Stimulated activated CD4-positive, alpha-beta T cell treated with anti-CD3 and anti-CD28 coated beads, Interleukin-4, amount 100 ng/mL, for 4 hours (primary cell): ENCODE data around the gene ACADL.

Source experiments
- DNase-seq, 2 experiments: peaks; one replicate each; pipeline ENCODE4 v3.0.0-alpha.2; 2020

ACADL gene

DNA sequence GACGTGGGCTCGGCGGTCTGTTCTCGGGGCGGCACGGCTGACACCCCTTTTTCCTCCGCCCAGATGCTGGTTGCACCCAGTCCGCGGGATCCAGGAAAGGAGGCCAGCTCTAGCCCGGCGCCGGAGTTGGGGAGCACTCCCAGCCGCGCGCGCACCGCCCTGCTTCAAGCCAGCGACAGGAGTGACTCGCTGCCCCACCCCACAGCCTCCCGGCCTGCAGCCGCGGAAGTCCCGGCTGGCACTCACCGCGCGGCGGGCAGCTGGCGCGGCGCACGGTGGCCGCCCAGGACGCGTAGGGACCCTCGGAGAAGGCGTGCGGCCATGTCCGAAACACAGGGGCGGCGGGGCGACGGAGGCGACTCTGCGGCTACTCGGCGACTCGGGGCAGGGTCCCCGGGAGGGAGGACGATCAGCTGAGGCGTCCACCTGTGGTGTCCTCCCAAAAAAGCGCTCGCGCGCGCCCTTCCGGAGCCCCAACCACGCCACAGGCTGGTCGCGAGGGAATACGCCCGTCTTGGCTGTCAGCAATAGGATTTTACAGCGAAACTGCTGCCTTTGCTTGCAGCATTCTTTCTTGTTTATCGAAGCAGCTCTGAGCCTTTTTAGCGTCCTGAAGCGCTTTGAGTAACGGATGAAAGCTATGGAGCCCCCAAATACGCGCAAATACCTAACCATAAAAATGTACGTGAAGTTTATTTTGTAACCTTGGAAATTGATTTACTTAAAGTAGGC is at the start of gene ACADL:
ACADL (minus strand) TSS at position 507 of the 732 bp plus-strand sequence; CDS start at position 323, 184 bp downstream.
- DNase-seq, result no peak

DNA sequence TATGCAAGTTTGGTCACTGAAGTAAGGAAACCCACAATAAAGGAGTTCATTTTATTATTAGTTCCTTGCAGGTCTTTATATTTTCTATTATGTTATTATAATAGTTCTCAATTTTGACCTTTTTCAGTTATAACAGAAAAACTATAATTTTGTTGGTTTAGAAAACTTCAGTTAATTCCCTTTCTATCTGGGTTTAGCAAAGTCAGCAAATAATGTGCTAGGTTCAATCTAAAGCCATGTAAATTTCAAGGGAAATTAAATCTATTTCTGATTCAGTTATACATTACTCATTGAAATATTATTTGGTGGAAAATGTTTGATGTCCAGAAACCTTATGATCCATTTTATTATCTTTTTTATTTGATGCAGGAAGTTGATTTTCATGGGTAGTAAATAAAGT is 46.1 kb upstream of the ACADL start:
- DNase-seq, result no peak

DNA sequence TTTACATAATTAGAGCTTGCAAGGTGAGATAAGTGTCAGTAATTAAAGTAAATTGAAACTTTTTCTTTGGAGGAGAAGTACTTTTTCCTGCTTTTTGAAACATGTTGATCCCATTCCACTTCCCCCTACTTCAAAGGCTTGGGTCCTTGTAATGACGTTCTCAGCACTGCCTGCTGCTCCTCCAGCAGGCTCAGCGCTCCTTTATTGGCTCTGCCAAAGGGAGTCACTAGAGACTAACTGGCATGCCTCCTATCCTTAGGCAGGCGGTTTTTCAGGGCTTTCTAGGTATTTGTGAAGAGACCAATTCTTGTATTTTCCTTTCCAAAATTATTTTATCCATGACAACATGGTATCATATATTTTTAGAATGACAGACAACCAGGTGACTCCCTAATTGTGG is 43.9 kb upstream of the ACADL start:
- DNase-seq, result no peak

DNA sequence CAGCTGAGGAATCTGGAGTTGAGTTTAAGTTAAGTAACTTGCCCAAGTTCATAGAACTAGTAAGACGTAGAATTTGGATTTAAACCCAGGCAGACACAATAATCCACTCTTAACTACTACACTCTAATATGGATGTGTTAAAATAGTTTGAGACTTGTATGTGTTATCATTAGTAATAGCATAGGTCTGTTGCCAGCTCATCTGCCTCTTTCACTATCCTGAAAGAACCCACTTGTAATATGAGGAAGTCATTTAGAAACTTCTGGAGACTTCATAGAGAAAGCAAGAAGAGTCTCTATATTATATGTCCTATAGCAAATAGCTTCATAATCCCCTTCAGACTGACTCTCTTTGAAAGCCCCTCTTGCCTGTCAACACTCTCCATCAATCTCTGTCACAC is 43.0 kb upstream of the ACADL start:
- no peak for DNase-seq

DNA sequence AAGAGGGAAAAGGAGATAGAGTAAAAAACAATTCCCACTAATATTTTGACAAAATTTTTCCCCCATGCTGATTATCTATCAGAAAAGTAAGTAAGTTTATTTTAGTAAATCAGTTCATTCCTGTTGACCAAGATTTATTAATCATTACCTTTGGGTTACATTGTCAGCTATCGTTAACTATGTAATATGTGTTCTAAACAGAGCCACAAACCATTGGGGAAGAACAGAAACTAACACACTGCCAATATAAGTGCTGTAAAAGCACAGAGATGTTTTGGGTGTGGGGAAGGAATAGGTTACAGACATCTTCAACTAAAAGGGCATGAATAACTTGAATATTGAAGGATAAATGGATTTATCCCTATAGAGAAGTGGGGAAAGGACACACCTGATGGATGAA is 42.5 kb upstream of the ACADL start:
- DNase-seq, result no peak

DNA sequence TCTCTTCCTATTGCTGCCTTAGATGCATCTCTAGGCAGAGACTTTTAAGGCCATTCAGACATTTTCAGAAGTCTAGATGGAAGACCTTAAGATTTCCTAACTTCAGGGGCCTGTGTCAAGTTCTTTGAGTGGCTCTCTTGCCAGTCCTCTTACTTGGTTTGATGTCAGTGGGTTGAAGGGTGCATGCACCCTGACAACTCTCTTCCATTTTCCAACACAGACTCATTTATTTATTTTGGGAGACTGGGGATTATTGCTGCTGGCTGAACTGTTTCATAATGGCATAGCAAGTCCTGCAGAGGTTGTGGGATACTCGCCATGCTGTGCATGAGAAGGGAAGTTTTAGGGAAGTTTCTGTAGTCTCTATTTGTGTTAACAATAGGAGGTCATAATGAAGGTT is 39.0 kb upstream of the ACADL start:
- no peak for DNase-seq

GRCh38 chr2:210263841-210264240 is 38.6 kb upstream of the ACADL start:
- DNase-seq, result no peak

DNA sequence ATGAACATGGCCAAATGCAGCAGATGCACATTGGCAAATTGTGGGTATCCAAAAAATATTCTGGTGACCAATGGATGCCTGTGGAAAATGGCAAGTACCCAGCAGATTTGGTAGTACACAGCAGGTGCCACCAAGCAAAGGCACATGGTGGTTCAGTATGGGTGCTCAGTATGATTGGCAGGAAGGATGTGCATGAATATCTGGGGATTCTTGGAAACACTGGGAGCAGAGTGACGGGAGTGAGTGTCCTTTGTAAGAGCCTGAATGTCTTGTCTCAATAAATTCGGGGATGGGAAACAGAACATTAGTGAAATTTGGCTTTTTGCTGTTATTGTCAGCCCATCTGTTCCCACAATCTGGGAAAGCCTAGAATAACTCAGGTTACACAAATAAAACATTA is 36.8 kb upstream of the ACADL start:
- DNase-seq, result no peak

GRCh38 chr2:210259687-210260086 is 34.4 kb upstream of the ACADL start:
- no peak for DNase-seq

- DNase-seq, result no peak
Measured at GRCh38 chr2:210252699-210253606, 27.7 kb upstream of the ACADL start.

DNA sequence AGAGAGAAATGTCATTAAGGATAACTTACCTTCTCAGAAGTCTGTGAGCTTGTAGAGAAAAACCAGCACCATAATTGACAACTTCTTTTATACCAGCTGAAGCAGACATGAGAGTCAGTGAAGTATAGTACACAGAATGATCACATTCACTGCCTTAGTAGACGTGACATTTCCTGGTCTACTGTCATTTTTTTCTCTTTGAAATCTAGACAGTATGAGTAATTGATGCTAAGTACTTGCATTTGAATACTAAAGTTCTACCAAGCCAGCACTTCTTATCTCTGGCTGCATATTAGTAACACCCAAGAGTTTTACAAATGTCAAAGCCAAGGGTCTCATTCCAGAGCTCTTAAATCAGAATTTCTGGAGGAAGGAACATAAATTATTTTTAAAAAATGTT is 25.4 kb upstream of the ACADL start:
- no peak for DNase-seq

GRCh38 chr2:210233487-210233886 is 8.2 kb upstream of the ACADL start:
- DNase-seq, result no peak

- no peak for DNase-seq
Measured at GRCh38 chr2:210230984-210231383, 5.7 kb upstream of the ACADL start.

DNA sequence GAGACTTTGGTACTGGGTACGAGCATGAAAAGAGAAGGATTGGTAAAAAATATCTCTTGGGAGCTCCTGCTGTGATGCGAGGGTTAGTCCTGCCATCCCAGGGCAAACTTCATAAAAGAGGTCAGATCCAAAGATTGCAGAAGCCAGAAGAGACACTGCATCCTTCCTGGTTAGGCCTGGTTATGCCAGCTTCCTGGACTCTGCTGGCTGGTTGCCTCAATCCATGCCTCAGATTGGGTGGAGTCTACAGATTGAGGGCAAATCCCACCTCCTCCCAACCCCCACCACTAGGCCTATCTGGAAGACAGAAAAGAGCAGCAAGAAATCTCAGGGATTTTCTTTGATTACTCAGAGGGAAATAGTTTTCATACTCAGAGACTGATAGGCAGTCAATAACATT is 5.3 kb upstream of the ACADL start:
- no peak for DNase-seq

- DNase-seq, result no peak
Measured at GRCh38 chr2:210228586-210228985, 3.3 kb upstream of the ACADL start.

DNA sequence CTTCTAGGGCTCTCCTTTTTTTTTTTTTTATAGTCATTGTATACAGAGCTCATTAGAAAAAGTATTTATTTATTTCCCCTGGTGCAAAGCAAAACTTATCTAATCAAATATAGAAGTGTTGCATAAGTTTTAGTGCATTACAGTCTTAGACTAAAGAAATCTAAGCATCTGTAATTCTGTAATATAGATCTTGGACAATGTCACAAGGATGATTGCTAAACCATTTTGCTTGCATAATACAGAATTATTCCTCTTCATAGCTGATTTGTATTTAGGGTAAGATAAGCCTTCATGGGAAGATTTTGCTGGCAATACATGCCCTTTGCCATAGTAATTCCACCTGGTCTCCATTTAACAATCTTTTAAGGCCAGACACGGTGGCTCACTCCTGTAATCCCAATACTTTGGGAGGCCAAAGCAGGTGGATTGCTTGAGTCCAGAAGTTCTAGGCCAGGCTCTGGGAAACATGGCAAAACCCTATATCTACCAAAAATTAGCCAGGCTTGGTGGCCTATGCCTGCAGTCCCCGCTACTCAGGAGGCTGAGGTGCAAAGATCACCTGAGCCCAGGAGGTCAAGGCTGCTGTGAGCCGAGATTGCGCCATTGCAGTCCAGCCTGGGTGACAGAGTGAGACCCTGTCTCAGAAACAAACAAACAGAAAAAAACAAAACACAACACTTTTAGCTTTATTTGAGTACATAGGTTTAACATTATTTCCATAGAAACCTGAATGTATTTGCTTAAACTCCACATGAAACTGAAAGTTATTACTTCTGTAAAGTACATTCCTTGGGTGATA is 2.2 kb upstream of the ACADL start:
- DNase-seq, result no peak

DNA sequence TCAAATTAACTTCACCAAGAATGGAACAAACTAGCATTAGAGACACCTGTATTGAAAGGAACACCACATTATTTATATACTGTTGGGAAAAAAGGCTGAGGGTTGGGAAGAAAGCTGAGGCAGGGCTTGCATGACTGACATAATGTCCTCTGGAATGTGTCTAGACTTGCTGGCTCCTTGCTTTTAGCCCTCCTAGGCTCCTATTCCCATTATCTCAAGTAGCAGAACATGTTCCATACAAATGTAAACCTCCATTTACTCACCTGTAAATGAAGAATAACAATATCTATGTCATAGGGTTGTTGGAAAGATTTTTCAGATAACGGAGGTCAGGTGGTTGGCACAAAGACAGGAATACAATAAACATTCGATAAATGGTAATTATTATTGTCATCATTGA is 976 bp upstream of the ACADL start:
- no peak for DNase-seq

DNA sequence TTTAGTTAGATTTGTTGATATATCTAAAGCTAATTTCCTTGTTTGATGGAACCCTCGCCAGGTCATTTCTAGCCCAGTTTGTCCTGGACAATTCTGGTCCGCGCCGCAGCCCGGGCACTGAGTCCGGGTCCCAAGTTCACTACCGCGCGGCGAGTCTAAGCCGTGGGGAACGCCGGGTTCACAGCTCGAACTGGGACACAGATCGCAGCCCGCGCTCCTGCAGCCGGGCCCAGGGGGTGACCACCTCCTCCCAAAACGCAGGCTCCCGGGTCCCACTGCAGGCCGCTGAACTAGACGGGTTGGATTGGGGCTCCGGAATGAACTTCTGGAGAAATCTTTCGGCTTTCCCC is 681 bp downstream of the ACADL start:
- DNase-seq, result no peak

- no peak for DNase-seq
Measured at GRCh38 chr2:210215120-210215519, 10.1 kb downstream of the ACADL start.

- no peak for DNase-seq
Measured at GRCh38 chr2:210210185-210210584, 15.1 kb downstream of the ACADL start.

DNA sequence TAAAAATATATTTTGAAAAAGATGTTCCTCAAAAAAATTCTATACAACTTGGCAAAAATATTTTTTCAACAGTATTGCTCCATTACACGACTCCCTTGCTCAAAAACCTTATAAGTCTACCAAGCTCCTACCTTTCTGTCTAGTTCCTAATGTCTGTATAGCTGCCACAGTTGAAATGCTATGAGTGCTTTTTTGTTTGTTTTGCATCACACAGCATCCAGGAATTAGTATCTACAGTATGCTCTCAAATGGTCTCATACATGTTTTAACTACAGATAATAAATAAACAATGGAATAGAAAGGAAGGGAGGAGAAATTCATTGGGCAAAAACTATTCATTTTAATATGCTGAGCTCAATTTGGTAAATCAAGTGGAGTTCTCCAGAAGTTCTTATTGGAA is 17.3 kb downstream of the ACADL start:
- no peak for DNase-seq

DNA sequence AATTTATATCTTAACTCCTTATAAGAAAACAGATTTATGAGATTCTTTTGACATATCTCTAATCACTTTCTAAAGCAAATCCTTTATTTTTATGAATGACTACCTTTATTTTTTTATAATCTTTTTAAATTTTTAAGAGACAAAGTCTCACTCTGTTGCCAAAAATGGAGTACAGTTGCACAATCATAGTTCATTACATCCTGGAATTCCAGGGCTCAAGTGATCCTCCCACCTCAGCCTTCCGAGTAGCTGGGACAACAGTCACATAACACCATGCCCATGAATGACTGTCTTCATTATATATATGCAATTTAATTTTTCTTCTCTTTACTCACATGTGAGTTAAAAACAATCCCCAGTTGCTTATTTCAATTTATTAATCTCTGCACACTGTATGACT is 21.7 kb downstream of the ACADL start:
- DNase-seq, result no peak

GRCh38 chr2:210203147-210203546 is 22.1 kb downstream of the ACADL start:
- DNase-seq, result no peak

DNA sequence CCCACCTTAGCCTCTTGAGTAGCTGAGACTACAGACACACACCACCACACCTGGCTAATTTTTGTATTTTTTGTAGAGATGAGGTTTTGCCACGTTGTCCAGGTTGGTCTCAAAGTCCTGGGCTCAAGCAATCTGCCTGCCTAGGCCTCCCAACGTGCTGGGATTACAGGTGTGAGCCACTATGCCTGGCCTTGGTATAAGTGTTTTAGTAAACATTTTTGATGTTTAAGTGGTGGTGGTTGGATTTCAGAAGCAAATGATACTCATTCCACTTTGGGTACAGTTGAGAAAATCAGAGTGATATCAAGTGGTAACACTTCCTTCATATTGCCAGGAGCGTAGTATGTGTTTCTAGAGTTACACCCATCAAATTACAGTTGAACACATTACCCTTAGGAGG is 25.4 kb downstream of the ACADL start:
- no peak for DNase-seq
